Activated T-cell treated with anti-CD3 and anti-CD28 coated beads for 1 hour (primary cell): ENCODE measurements around the gene CYP4F8.
"Not testable (repeated sequence)": the region's sequence is repeated elsewhere in the genome, so short reads cannot be mapped to it uniquely, and the experiment has no call there.

ENCODE experiments used
- DNase-seq: peaks from one replicate; pipeline ENCODE4 v3.0.0-alpha.2; 2020; ENCODE audit warnings: low read depth

Gene CYP4F8

DNA sequence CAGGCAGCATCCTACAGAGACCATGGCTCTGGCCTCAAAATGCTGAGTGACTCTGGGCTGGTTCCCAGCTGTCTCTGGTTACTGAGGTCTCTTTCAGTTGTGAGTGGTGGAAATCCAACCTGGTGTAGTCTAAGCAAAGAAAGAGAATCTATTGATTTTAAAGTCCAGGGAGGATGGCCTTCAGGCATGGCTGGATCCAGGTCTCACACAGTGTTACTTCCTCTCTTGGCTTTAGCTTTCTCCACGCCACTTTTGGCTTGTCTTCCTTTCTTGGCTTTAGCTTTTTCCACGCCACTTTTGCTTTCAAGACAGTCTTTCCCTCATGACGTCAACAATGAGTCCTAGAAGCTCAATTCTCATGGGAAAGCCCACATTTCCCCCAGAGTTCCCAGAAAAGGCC is 29.8 kb downstream of the CYP4F8 start:
- no peak for DNase-seq

- DNase-seq, result no peak
Observed at GRCh38 chr19:15649526-15649925, 34.5 kb downstream of the CYP4F8 start.

- not testable (repeated sequence) for DNase-seq
Observed at GRCh38 chr19:15650123-15650522, 35.1 kb downstream of the CYP4F8 start.

- DNase-seq, result no peak
Observed at GRCh38 chr19:15651791-15652190, 36.8 kb downstream of the CYP4F8 start.

GRCh38 chr19:15652559-15653278 is 37.7 kb downstream of the CYP4F8 start:
- DNase-seq, result no peak

- DNase-seq, result no peak
Observed at GRCh38 chr19:15656467-15656866, 41.4 kb downstream of the CYP4F8 start.

DNA sequence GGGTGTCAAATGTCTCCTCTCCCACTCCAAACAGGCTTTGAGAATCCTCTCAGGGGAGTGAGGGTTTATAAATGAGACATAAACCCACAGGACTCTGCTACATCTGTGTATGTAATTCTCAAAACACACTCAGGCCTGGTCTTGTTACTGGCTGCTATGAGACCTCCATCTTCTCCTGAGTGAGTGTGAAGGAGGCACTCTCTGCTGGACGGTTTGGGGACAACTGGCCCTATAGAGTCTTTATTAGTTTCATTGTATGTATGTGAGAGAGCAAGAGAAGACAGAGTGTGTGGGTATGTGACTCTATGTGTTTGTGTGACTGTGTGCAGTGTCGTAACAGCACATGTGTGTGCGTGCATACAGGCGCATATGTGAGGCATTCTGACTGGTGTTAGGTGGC is 48.2 kb downstream of the CYP4F8 start:
- no peak for DNase-seq

DNA sequence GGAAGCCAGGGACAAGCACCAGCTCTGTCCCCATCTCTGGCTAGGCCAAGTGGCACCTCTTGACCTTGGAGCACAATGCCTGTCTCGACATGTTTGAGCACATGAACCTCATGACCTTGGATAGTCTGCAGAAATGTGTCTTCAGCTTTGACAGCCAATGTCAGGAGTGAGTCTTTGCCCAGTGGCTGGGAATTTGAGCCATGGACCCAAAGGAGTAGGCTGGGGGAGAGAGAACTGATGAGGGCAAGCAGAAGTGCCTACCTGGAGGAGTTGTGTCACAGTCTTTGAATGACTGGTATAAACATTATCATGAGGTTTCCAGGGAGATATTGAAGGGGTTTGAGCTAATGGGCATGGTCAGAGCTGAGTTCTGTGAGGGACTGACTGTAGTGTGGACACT is 51.2 kb downstream of the CYP4F8 start:
- DNase-seq, result no peak

DNA sequence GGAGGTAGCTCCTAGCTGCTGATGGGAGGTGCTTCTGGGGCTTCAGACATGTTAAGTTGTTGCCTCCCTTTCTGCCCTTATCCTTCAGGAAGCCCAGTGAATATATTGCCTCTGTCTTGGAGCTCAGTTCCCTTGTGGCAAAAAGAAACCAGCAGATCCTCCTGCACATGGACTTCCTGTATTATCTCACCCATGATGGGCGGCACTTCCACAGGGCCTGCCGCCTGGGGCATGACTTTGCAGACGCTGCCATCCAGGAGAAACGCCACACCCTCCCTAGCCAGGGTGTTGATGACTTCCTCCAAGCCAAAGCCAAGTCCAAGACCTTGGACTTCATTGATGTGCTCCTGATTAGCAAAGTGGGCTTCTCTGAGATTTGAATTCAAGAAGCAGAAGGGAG is 51.9 kb downstream of the CYP4F8 start:
- DNase-seq, result no peak

- DNase-seq, result no peak
Observed at GRCh38 chr19:15669440-15669839, 54.4 kb downstream of the CYP4F8 start.

- DNase-seq, result no peak
Observed at GRCh38 chr19:15669891-15670290, 54.9 kb downstream of the CYP4F8 start.

GRCh38 chr19:15671237-15671821 is 56.3 kb downstream of the CYP4F8 start:
- DNase-seq, result no peak

DNA sequence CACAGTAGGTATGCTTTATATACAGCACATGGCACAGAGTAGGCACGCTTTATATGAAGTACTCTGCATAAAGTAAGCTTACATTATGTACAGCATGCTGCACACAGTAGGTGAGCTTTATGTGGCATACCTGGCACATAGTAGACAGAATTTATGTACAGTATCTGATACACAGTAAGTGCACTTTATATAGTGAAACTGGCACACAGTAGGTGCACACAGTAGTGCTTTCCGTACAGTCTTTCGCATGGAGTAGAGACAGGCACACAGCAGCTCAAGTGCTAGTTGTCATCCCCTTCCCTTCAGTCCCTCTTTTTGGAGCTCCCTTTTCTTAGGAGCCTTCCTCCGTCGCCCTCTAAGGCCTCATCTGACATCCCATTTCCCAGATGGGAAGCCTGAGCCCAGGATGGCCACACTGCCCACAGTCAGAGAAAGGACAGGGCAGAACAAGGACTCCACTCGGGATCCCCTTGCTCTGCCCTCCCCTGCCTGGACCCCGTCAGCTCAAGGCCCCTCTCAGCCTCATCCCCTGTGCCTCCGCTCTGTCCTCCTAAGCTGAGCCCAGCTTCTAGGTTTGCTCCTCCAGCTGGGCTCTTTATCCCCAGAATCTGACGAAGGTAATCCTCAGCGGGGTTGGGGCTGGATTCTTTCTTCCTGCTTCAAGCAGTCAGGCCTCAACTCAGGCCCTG is 57.0 kb downstream of the CYP4F8 start:
- DNase-seq, result no peak

GRCh38 chr19:15672580-15673175 is 57.7 kb downstream of the CYP4F8 start, which contains the start of gene CYP4F12:
TSS of gene CYP4F12 (plus strand) at chr19:15673087. CDS start at chr19:15673530, 443 bp downstream.
- DNase-seq, result peak; percentile 12

GRCh38 chr19:15673176-15673654 is 58.2 kb downstream of the CYP4F8 start:
- DNase-seq, result no peak

GRCh38 chr19:15675560-15675959 is 60.5 kb downstream of the CYP4F8 start:
- no peak for DNase-seq

- DNase-seq, result no peak
Observed at GRCh38 chr19:15679089-15679488, 64.1 kb downstream of the CYP4F8 start.

GRCh38 chr19:15679865-15680264 is 64.8 kb downstream of the CYP4F8 start:
- not testable (repeated sequence) for DNase-seq
